SK-N-SH (cell line): ENCODE results near the gene PBX1. TPM values are rescaled to one million over a fixed set of nuclear protein-coding genes. Genes with fewer than 3 reads are reported as not detected.

Source experiments
- CTCF ChIA-PET: fragments of 300-600, 350-600 bp; formaldehyde crosslinking; extraction: SDS; loops from one replicate; lab custom pipeline; 2021; lab: Yijun Ruan, JAX
- POLR2A ChIA-PET: fragments of 350-600 bp; sonication (Branson Sonifier 250); formaldehyde crosslinking; extraction: SDS; loops from one replicate; lab custom pipeline; 2020; ENCODE audit warnings: antibody characterized with exemption, inconsistent platforms; lab: Yijun Ruan, JAX
- DNase-seq: peaks from one replicate; pipeline ENCODE4 v3.0.0; 2012
- H2AFZ ChIP-seq: fragments of 200-600 bp; sonication (generic); 2 replicates; pipeline ENCODE4 v1.8.1; 2016; ENCODE audit warnings: antibody characterized with exemption, mild to moderate bottlenecking, low read depth
- H3F3A ChIP-seq: fragments of 200-600 bp; sonication (generic); replicated peaks from 2 replicates; pipeline ENCODE3; 2016; ENCODE audit warnings: antibody characterized with exemption, mild to moderate bottlenecking; ENCODE audit not compliant: insufficient read depth
- H3K27ac ChIP-seq, 2 experiments: fragments of 200-500 bp in 1 of 2; fragments of 200-600 bp in 1 of 2; sonication (Bioruptor generic) in 1 of 2; sonication (generic), shearing (Covaris generic) in 1 of 2; 2 replicates each; pipeline versions ENCODE4 v1.5.1 to v1.6.1; 2014 to 2016; ENCODE audit warnings: low read depth in 2 of 2, inconsistent platforms in 1 of 2, low read length in 1 of 2, mild to moderate bottlenecking in 1 of 2, mixed read lengths in 1 of 2
- H3K27me3 ChIP-seq: fragments of 200-600 bp; sonication (generic), shearing (Covaris generic); 2 replicates; pipeline ENCODE4 v1.6.1; 2016; ENCODE audit warnings: mixed run types; ENCODE audit not compliant: insufficient read depth
- H3K36me3 ChIP-seq, 2 experiments: fragments of 200-500 bp in 1 of 2; fragments of 200-600 bp in 1 of 2; sonication (Bioruptor generic) in 1 of 2; sonication (generic) in 1 of 2; replicated peaks in 1 of 2; 2 replicates each; pipeline versions ENCODE3 to v1.5.1; 2014 to 2016; ENCODE audit warnings: low read length in 1 of 2, mild to moderate bottlenecking in 1 of 2; ENCODE audit not compliant: insufficient read depth in 2 of 2, control insufficient read depth in 1 of 2
- H3K4me1 ChIP-seq, 2 experiments: fragments of 200-500 bp in 1 of 2; fragments of 200-600 bp in 1 of 2; sonication (Bioruptor generic) in 1 of 2; sonication (generic), shearing (Covaris generic) in 1 of 2; 2 replicates each; pipeline versions ENCODE4 v1.5.1 to v1.6.1; 2014 to 2016; ENCODE audit warnings: low read depth in 1 of 2, low read length in 1 of 2, mixed run types in 1 of 2; ENCODE audit not compliant: insufficient read depth in 2 of 2, control insufficient read depth in 1 of 2
- H3K4me2 ChIP-seq: fragments of 200-600 bp; sonication (generic), shearing (Covaris generic); 2 replicates; pipeline ENCODE4 v1.6.1; 2017; ENCODE audit warnings: mixed run types
- H3K4me3 ChIP-seq, 2 experiments: fragments of 200-500 bp in 1 of 2; fragments of 200-600 bp in 1 of 2; sonication (Bioruptor generic) in 1 of 2; sonication (generic), shearing (Covaris generic) in 1 of 2; 2 replicates each; pipeline versions ENCODE4 v1.5.1 to v1.8.1; 2014 to 2016; ENCODE audit warnings: low read depth in 2 of 2, inconsistent platforms in 1 of 2, low read length in 1 of 2, mild to moderate bottlenecking in 1 of 2, mixed read lengths in 1 of 2, moderate library complexity in 1 of 2
- H3K79me2 ChIP-seq: fragments of 200-600 bp; sonication (generic); 2 replicates; pipeline ENCODE4 v1.8.1; 2017; ENCODE audit warnings: mild to moderate bottlenecking; ENCODE audit not compliant: insufficient read depth
- H3K9ac ChIP-seq: fragments of 200-600 bp; sonication (generic); 2 replicates; pipeline ENCODE4 v1.6.1; 2017; ENCODE audit warnings: mixed run types
- H3K9me2 ChIP-seq: fragments of 200-600 bp; sonication (generic); 2 replicates; pipeline ENCODE4 v1.6.1; 2017; ENCODE audit warnings: mixed run types
- H3K9me3 ChIP-seq: fragments of 200-600 bp; sonication (generic); 2 replicates; pipeline ENCODE4 v1.6.1; 2017; ENCODE audit warnings: mixed run types, mild to moderate bottlenecking, moderate library complexity
- H4K20me1 ChIP-seq: fragments of 200-600 bp; sonication (generic); 2 replicates; pipeline ENCODE4 v1.6.1; 2017; ENCODE audit warnings: mild to moderate bottlenecking, mixed run types; ENCODE audit not compliant: insufficient read depth
- CHD2 ChIP-seq: fragments of 150-350 bp; IDR thresholded peaks from 2 replicates; pipeline ENCODE4 v1.6.1; 2018; ENCODE audit warnings: low read length; ENCODE audit not compliant: partially characterized antibody
- CTCF ChIP-seq: fragments of 200-600 bp; sonication (generic); IDR thresholded peaks from 2 replicates; pipeline ENCODE4 v1.6.1; 2017; ENCODE audit warnings: antibody characterized with exemption, mild to moderate bottlenecking, moderate library complexity
- ELF1 ChIP-seq: IDR thresholded peaks from 2 replicates; pipeline ENCODE4 v1.4.0; 2012
- FOSL2 ChIP-seq: IDR thresholded peaks from 2 replicates; pipeline ENCODE4 v1.4.0; 2012; ENCODE audit warnings: low read depth, mild to moderate bottlenecking, moderate library complexity, borderline replicate concordance
- FOXJ3 ChIP-seq: sonication (generic); formaldehyde crosslinking; IDR thresholded peaks from 2 replicates; pipeline ENCODE4 v1.5.1; 2020; ENCODE audit warnings: mild to moderate bottlenecking, missing genetic modification reagents
- GATA2 ChIP-seq: sonication (generic); formaldehyde crosslinking; IDR thresholded peaks from 2 replicates; pipeline ENCODE4 v1.5.0; 2020; ENCODE audit warnings: mild to moderate bottlenecking, missing genetic modification reagents
- MXI1 ChIP-seq: IDR thresholded peaks from 2 replicates; pipeline ENCODE4 v1.6.1; 2012; ENCODE audit warnings: mild to moderate bottlenecking, low read depth, low read length, improper control_type of control experiment
- NFIC ChIP-seq: IDR thresholded peaks from 2 replicates; pipeline ENCODE4 v1.4.0; 2012; ENCODE audit warnings: borderline replicate concordance
- POLR2AphosphoS5 ChIP-seq: IDR thresholded peaks from 2 replicates; pipeline ENCODE4 v1.6.1; 2012; ENCODE audit warnings: low read depth, low read length
- RXRA ChIP-seq: IDR thresholded peaks from 2 replicates; pipeline ENCODE4 v1.4.0; 2012; ENCODE audit warnings: low read depth, mild to moderate bottlenecking, borderline replicate concordance
- SMC3 ChIP-seq: IDR thresholded peaks from 2 replicates; pipeline ENCODE4 v1.6.1; 2012; ENCODE audit warnings: low read depth, low read length, improper control_type of control experiment
- TCF12 ChIP-seq: IDR thresholded peaks from 2 replicates; pipeline ENCODE4 v1.4.0; 2012
- USF1 ChIP-seq: IDR thresholded peaks from 2 replicates; pipeline ENCODE4 v1.4.0; 2012; ENCODE audit warnings: low read depth, borderline replicate concordance
- WGBS: methylation state at CpG from one replicate; pipeline ENCODE4 v1.1.6; 2017; ENCODE audit warnings: low lambda C conversion rate; 5-methylcytosine and 5-hydroxymethylcytosine counted together
- polyA plus RNA-seq, 3 experiments: library from polyadenylated mRNA; depleted of rRNA; stranded (reverse); fragments of >200 nt; gene quantifications; 2 replicates each; pipeline ENCODE4 v1.2.3, GENCODE V29; 2012

The PBX1 gene
- polyA plus RNA-seq, 1 of the 3 experiments (the other 2 are of a cell fraction), result 27.0 TPM

GRCh38 chr1:164587617-164588501 lies 28.9 kb downstream of the PBX1 start:
- no peaks in the 10 kb centered on the region for H3K9me2 ChIP-seq
- H3K27ac ChIP-seq, result peak overlapping the region; percentile 79 to 93; a peak in 3 of 4 replicates
- H3K9me3 ChIP-seq, result no peaks in the 10 kb centered on the region
- H3K27me3 ChIP-seq, result no peaks in the 10 kb centered on the region
- CTCF ChIA-PET, result interaction anchor here (0.7 kb wide), 1 partner anchor 95 kb away, joined by 3 read pairs; no protein-coding TSS in a partner anchor
- 80% methylated on average over 12 of the region's 12 CpGs for WGBS
- H3K9ac ChIP-seq, result no peak overlapping the region; the same call in 1 of the 2 replicates
- POLR2A ChIA-PET, result no interaction called here
- no peaks in the 10 kb centered on the region for H4K20me1 ChIP-seq
- H3K79me2 ChIP-seq, result no peaks in the 10 kb centered on the region
- peak overlapping the region; percentile 77; the same call in 1 of the 2 replicates for H3K4me2 ChIP-seq
- no peak overlapping the region; a peak in 1 of 4 replicates for H3K4me3 ChIP-seq
- H3K4me1 ChIP-seq, result peaks cover 25 to 26% of the 10 kb centered on the region in 2 experiments
- TF ChIP-seq GATA2 (CRISPR knock-in tag) (no peak), SMC3 (no peak), USF1 (no peak), RXRA (no peak), FOXJ3 (no peak), ELF1 (no peak), POLR2AphosphoS5 (no peak), CHD2 (no peak), MXI1 (no peak)
- H3K36me3 ChIP-seq, result peaks cover 0 to 8% of the 10 kb centered on the region in 2 experiments
- DNase-seq, result no peak
- no peak overlapping the region for H2AFZ ChIP-seq
- H3F3A ChIP-seq, result no peaks in the 10 kb centered on the region

GRCh38 chr1:164588516-164589341 lies 29.7 kb downstream of the PBX1 start:
- H3K9me3 ChIP-seq, result no peaks in the 10 kb centered on the region
- WGBS, result 32% methylated on average over 17 of the region's 17 CpGs
- ChIA-PET CTCF (interaction anchor here (0.6 to 0.7 kb wide), 2 partner anchors 73 to 96 kb away, joined by 3 read pairs; no protein-coding TSS in a partner anchor), POLR2A (no interaction called here)
- peak overlapping the region; percentile 79 to 93 for H3K27ac ChIP-seq
- no peaks in the 10 kb centered on the region for H3K9me2 ChIP-seq
- H3K4me2 ChIP-seq, result peak overlapping the region; percentile 77
- peak; percentile 48 for DNase-seq
- peak; percentile 50 for TF ChIP-seq NFIC
- no peak for TF ChIP-seq CTCF
- TF ChIP-seq FOSL2, result no peak
- peak; percentile 17; the same call in 1 of the 2 replicates for TF ChIP-seq MXI1
- TF ChIP-seq RXRA, result peak; percentile 63; the same call in 1 of the 2 replicates
- 0 out of 2 replicates have a peak, but pooled peaks have one; percentile 4 for TF ChIP-seq TCF12
- peak overlapping the region; percentile 29 to 33; a peak in 3 of 4 replicates for H3K4me3 ChIP-seq
- peaks cover 25 to 26% of the 10 kb centered on the region in 2 experiments for H3K4me1 ChIP-seq
- no peaks in the 10 kb centered on the region for H3F3A ChIP-seq
- peaks cover 0 to 8% of the 10 kb centered on the region in 2 experiments for H3K36me3 ChIP-seq
- no peaks in the 10 kb centered on the region for H3K27me3 ChIP-seq
- peak overlapping the region; percentile 45; the same call in 1 of the 2 replicates for H3K9ac ChIP-seq
- no peaks in the 10 kb centered on the region for H3K79me2 ChIP-seq
- H2AFZ ChIP-seq, result peak overlapping the region; percentile 69; the same call in 1 of the 2 replicates
- no peaks in the 10 kb centered on the region for H4K20me1 ChIP-seq
